ENCODE measurements around the gene HMX2. TPM values are rescaled to one million over a fixed set of nuclear protein-coding genes. Genes with fewer than 3 reads are reported as not detected.

Gene HMX2
- polyA plus RNA-seq (2013, experiment 1 of 2): 0.18 TPM
- not detected for polyA plus RNA-seq (2013, experiment 2 of 2)

DNA sequence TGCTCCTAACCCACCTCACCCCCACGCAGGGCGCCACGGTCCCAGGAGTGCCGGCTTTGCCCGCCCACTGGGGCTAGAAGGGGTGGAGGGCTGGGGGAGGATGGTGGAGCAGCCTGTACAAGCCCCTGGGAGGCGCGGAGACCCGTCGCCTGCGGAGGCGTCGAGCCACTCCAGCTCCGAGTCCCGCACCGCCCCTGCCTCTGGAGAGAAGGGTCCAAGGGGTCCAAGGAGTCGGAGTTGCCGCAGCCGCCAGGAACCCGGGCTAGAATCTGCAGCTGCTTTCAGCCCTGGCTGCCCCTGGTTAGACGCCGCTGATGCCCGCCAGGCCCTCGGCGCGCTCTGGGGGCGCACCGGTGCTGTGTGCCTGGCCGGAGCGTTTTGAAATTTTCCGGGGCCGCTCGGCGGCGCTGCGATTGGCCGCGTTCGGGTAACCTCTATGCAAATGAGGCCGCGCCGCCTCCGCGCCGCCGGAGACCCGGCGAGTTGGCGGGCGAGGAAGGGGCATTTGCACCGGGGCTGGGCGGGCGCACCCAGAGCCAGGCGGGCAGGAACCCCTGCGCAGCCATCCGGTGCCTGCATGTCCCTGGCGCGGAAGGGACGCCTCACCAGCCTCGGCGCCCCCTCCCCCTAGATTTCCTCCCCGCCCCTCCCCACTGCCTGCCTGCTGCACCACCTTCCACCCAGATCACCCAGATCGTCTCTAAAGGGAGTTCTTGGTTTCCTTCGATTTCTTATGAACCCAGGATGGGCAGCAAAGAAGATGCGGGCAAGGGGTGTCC, at the start of gene HMX2:
TSS of gene HMX2 (plus strand) at position 502 of the 779 bp plus-strand sequence. CDS start at position 745, 243 bp downstream.
- WGBS, 2 experiments (ENCODE audit: insufficient coverage in 2 of 2): 0 to 1% methylated on average over 31 to 56 of the region's 64 CpGs
- no peak within 1 kb of the TSS for H3K27ac ChIP-seq (ENCODE audit: low read depth, low read length, severe bottlenecking)
- no peaks in the 10 kb centered on the region for H3K36me3 ChIP-seq (ENCODE audit: control insufficient read depth, insufficient read depth, low read length)
- peak within 1 kb of the TSS; percentile 5 for H3K4me3 ChIP-seq (ENCODE audit: extremely low read depth, insufficient read depth, low read length, poor library complexity, severe bottlenecking)
- no peaks in the 10 kb centered on the region for H3K9me3 ChIP-seq (ENCODE audit: control insufficient read depth, low read length)
- H3K4me1 ChIP-seq (ENCODE audit: control insufficient read depth, insufficient read depth, low read length, poor library complexity, severe bottlenecking): peaks cover 22% of the 10 kb centered on the region

- Histone ChIP-seq H3K4me3 (ENCODE audit: extremely low read depth, insufficient read depth, low read length, poor library complexity, severe bottlenecking) (no peak overlapping the region), H3K27ac (ENCODE audit: low read depth, low read length, severe bottlenecking) (no peak overlapping the region), H3K9me3 (ENCODE audit: control insufficient read depth, low read length) (no peaks in the 10 kb centered on the region), H3K36me3 (ENCODE audit: control insufficient read depth, insufficient read depth, low read length) (no peaks in the 10 kb centered on the region), H3K4me1 (ENCODE audit: control insufficient read depth, insufficient read depth, low read length, poor library complexity, severe bottlenecking) (no peaks in the 10 kb centered on the region)
- WGBS, 2 experiments (ENCODE audit: insufficient coverage in 2 of 2): 89 to 91% methylated on average over 3 to 4 of the region's 7 CpGs
Measured at GRCh38 chr10:123100030-123100762, 47.7 kb upstream of the HMX2 start.

GRCh38 chr10:123101872-123102271, 46.1 kb upstream of the HMX2 start:
- H3K4me3 ChIP-seq (ENCODE audit: extremely low read depth, insufficient read depth, low read length, poor library complexity, severe bottlenecking): no peak overlapping the region
- WGBS, 2 experiments (ENCODE audit: insufficient coverage in 2 of 2): 84 to 88% methylated on average over 7 to 9 of the region's 9 CpGs
- H3K36me3 ChIP-seq (ENCODE audit: control insufficient read depth, insufficient read depth, low read length): no peaks in the 10 kb centered on the region
- no peak overlapping the region for H3K27ac ChIP-seq (ENCODE audit: low read depth, low read length, severe bottlenecking)
- no peaks in the 10 kb centered on the region for H3K9me3 ChIP-seq (ENCODE audit: control insufficient read depth, low read length)
- no peaks in the 10 kb centered on the region for H3K4me1 ChIP-seq (ENCODE audit: control insufficient read depth, insufficient read depth, low read length, poor library complexity, severe bottlenecking)

GRCh38 chr10:123102673-123103072, 45.3 kb upstream of the HMX2 start:
- 27 to 75% methylated on average over 2 of the region's 2 CpGs for WGBS, 2 experiments (ENCODE audit: insufficient coverage in 2 of 2)
- Histone ChIP-seq H3K4me1 (ENCODE audit: control insufficient read depth, insufficient read depth, low read length, poor library complexity, severe bottlenecking) (no peaks in the 10 kb centered on the region), H3K4me3 (ENCODE audit: extremely low read depth, insufficient read depth, low read length, poor library complexity, severe bottlenecking) (no peak overlapping the region), H3K9me3 (ENCODE audit: control insufficient read depth, low read length) (no peaks in the 10 kb centered on the region), H3K36me3 (ENCODE audit: control insufficient read depth, insufficient read depth, low read length) (no peaks in the 10 kb centered on the region), H3K27ac (ENCODE audit: low read depth, low read length, severe bottlenecking) (no peak overlapping the region)

GRCh38 chr10:123103944-123104343, 44.0 kb upstream of the HMX2 start:
- no peaks in the 10 kb centered on the region for H3K9me3 ChIP-seq (ENCODE audit: control insufficient read depth, low read length)
- H3K36me3 ChIP-seq (ENCODE audit: control insufficient read depth, insufficient read depth, low read length): no peaks in the 10 kb centered on the region
- WGBS, 2 experiments (ENCODE audit: insufficient coverage in 2 of 2): 91 to 97% methylated on average over 6 to 7 of the region's 9 CpGs
- H3K27ac ChIP-seq (ENCODE audit: low read depth, low read length, severe bottlenecking): no peak overlapping the region
- no peak overlapping the region for H3K4me3 ChIP-seq (ENCODE audit: extremely low read depth, insufficient read depth, low read length, poor library complexity, severe bottlenecking)
- no peaks in the 10 kb centered on the region for H3K4me1 ChIP-seq (ENCODE audit: control insufficient read depth, insufficient read depth, low read length, poor library complexity, severe bottlenecking)

DNA sequence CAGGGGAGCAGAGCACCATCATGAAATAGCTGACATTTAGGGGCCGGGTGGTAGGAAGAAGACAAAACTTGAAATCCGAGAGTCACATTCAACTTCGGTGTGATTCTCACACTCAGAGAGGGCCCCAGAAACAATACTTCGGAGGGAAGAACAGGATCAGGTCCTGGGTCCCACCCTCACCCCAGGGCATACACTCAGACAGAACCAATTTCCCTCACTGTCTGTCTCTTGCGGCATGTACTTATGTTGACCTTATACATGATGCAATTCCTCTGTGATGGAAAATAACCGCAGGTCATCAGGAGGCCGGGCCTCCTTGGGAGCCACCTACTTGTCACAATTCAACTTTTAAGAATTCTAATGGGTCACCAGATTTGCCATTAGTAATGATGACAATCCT, 38.5 kb upstream of the HMX2 start:
- no peaks in the 10 kb centered on the region for H3K36me3 ChIP-seq (ENCODE audit: control insufficient read depth, insufficient read depth, low read length)
- H3K4me3 ChIP-seq (ENCODE audit: extremely low read depth, insufficient read depth, low read length, poor library complexity, severe bottlenecking): no peak overlapping the region
- no peak overlapping the region for H3K27ac ChIP-seq (ENCODE audit: low read depth, low read length, severe bottlenecking)
- 76 to 77% methylated on average over 6 of the region's 7 CpGs for WGBS, 2 experiments (ENCODE audit: insufficient coverage in 2 of 2)
- no peaks in the 10 kb centered on the region for H3K9me3 ChIP-seq (ENCODE audit: control insufficient read depth, low read length)
- H3K4me1 ChIP-seq (ENCODE audit: control insufficient read depth, insufficient read depth, low read length, poor library complexity, severe bottlenecking): no peaks in the 10 kb centered on the region

GRCh38 chr10:123117644-123118417, 30.1 kb upstream of the HMX2 start:
- no peak overlapping the region for H3K27ac ChIP-seq (ENCODE audit: low read depth, low read length, severe bottlenecking)
- no peaks in the 10 kb centered on the region for H3K36me3 ChIP-seq (ENCODE audit: control insufficient read depth, insufficient read depth, low read length)
- H3K9me3 ChIP-seq (ENCODE audit: control insufficient read depth, low read length): no peaks in the 10 kb centered on the region
- WGBS, 2 experiments (ENCODE audit: insufficient coverage in 2 of 2): 36 to 37% methylated on average over 22 to 23 of the region's 26 CpGs
- H3K4me3 ChIP-seq (ENCODE audit: extremely low read depth, insufficient read depth, low read length, poor library complexity, severe bottlenecking): no peak overlapping the region
- H3K4me1 ChIP-seq (ENCODE audit: control insufficient read depth, insufficient read depth, low read length, poor library complexity, severe bottlenecking): no peaks in the 10 kb centered on the region

DNA sequence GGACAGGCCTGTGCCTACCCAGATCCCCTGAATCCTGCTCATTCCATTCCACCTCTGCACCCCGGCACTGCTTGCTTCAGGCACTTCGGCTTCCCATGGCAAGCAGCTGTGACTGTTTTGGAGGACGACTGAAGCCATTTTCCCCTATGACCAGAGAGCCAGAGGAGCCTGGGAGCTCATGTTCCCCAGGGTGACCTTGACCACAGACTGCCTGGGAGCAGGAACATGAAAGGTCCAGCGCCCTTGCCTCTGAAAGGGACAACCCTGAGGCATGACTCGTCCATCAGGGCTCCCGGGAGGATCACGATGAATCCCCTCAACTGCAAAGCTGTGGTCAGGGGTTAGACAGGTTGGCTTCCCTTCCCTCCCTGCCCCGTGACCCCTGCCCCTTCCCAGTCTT, 28.9 kb upstream of the HMX2 start:
- H3K4me3 ChIP-seq (ENCODE audit: extremely low read depth, insufficient read depth, low read length, poor library complexity, severe bottlenecking): no peak overlapping the region
- no peaks in the 10 kb centered on the region for H3K9me3 ChIP-seq (ENCODE audit: control insufficient read depth, low read length)
- no peak overlapping the region for H3K27ac ChIP-seq (ENCODE audit: low read depth, low read length, severe bottlenecking)
- H3K36me3 ChIP-seq (ENCODE audit: control insufficient read depth, insufficient read depth, low read length): no peaks in the 10 kb centered on the region
- H3K4me1 ChIP-seq (ENCODE audit: control insufficient read depth, insufficient read depth, low read length, poor library complexity, severe bottlenecking): no peaks in the 10 kb centered on the region
- WGBS, 2 experiments (ENCODE audit: insufficient coverage in 2 of 2): 69 to 87% methylated on average over 6 to 7 of the region's 8 CpGs

- H3K4me3 ChIP-seq (ENCODE audit: extremely low read depth, insufficient read depth, low read length, poor library complexity, severe bottlenecking): no peak overlapping the region
- no peak overlapping the region for H3K27ac ChIP-seq (ENCODE audit: low read depth, low read length, severe bottlenecking)
- H3K9me3 ChIP-seq (ENCODE audit: control insufficient read depth, low read length): no peaks in the 10 kb centered on the region
- 76 to 79% methylated on average over 4 to 5 of the region's 5 CpGs for WGBS, 2 experiments (ENCODE audit: insufficient coverage in 2 of 2)
- H3K36me3 ChIP-seq (ENCODE audit: control insufficient read depth, insufficient read depth, low read length): no peaks in the 10 kb centered on the region
- no peaks in the 10 kb centered on the region for H3K4me1 ChIP-seq (ENCODE audit: control insufficient read depth, insufficient read depth, low read length, poor library complexity, severe bottlenecking)
Measured at GRCh38 chr10:123126246-123126645, 21.7 kb upstream of the HMX2 start.

DNA sequence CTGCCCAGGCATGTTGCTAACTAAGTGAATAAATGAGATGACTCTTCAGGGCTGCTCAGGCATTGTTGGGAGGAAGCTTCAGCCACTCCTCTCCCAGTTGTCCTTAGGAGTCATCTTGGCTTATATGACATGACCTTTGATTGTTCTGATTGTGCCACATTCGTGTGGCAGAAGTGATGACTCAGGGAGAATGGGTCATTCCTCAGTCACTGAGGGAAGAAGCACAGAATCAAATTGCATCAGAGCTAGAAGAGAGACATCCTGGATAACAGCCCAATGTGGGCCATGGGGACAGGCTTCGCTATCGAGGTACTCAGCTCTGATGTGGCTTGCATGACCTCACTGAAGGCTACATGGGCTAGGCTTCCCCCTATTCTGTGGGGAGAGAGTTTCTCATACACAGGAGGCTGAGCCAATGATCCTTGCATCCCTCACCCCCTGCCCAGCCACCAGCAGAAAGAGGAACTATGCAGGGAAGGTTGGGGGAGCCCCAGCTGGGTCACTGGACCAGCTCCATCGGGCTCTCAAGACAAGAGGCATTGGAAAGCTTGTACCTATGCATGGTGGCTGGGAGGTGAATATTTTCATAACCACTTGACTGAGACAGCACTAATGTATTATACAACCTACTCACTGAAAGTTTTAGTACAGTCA, 18.2 kb upstream of the HMX2 start:
- Histone ChIP-seq H3K9me3 (ENCODE audit: control insufficient read depth, low read length) (no peaks in the 10 kb centered on the region), H3K4me1 (ENCODE audit: control insufficient read depth, insufficient read depth, low read length, poor library complexity, severe bottlenecking) (no peaks in the 10 kb centered on the region), H3K4me3 (ENCODE audit: extremely low read depth, insufficient read depth, low read length, poor library complexity, severe bottlenecking) (no peak overlapping the region), H3K36me3 (ENCODE audit: control insufficient read depth, insufficient read depth, low read length) (no peaks in the 10 kb centered on the region), H3K27ac (ENCODE audit: low read depth, low read length, severe bottlenecking) (no peak overlapping the region)
- 75 to 85% methylated on average over 3 of the region's 4 CpGs for WGBS, 2 experiments (ENCODE audit: insufficient coverage in 2 of 2)

Measured in mesodermal cell (in vitro differentiated cells).